ENCODE data around the gene OPN1SW.

GRCh38 chr7:128739990-128740682, 35.5 kb downstream of the OPN1SW start:
- TF ChIP-seq POLR2A (IDR thresholded peaks at IDR 0.05; ENCODE audit: low read length) (no peak), GATA1 (IDR thresholded peaks at IDR 0.05; ENCODE audit: low read depth, low read length) (no peak)
